Large intestine (tissue), 3 donors: ENCODE results near the gene NEUROD1. TPM values are rescaled to one million over a fixed set of nuclear protein-coding genes. Genes with fewer than 3 reads are reported as not detected.

Experiments
- DNase-seq, 2 donors: peaks; one replicate each; pipeline versions ENCODE4 v3.0.0 to v3.0.0-alpha.2; 2013
- H3K27ac ChIP-seq: one replicate; pipeline ENCODE4 v1.5.1; 2013; ENCODE audit warnings: low read length
- H3K27me3 ChIP-seq: 2 replicates; pipeline ENCODE4 v1.6.1; 2013; ENCODE audit warnings: low read length; ENCODE audit not compliant: control insufficient read depth, insufficient read depth
- H3K36me3 ChIP-seq: 2 replicates; pipeline ENCODE4 v1.6.1; 2013; ENCODE audit warnings: low read length; ENCODE audit not compliant: control insufficient read depth, insufficient read depth
- H3K4me1 ChIP-seq: one replicate; pipeline ENCODE4 v1.6.1; 2013; ENCODE audit warnings: low read length; ENCODE audit not compliant: control insufficient read depth, insufficient read depth
- H3K4me3 ChIP-seq: one replicate; pipeline ENCODE4 v1.5.1; 2013; ENCODE audit warnings: low read length
- H3K9me3 ChIP-seq: one replicate; pipeline ENCODE4 v1.6.1; 2013; ENCODE audit warnings: mild to moderate bottlenecking, low read depth, low read length, moderate library complexity; ENCODE audit not compliant: control insufficient read depth
- WGBS: methylation state at CpG from one replicate; pipeline ENCODE4 v1.1.5; 2013; ENCODE audit warnings: low lambda C conversion rate; ENCODE audit not compliant: insufficient coverage; 5-methylcytosine and 5-hydroxymethylcytosine counted together
- polyA plus RNA-seq: library from polyadenylated mRNA; unstranded; fragments of 120-200 nt; gene quantifications from one replicate; pipeline ENCODE4 v1.2.1, GENCODE V29; 2013

The NEUROD1 gene
- polyA plus RNA-seq, 1 donor: 29.9 TPM

- H3K4me1 ChIP-seq: peaks cover 17% of the 10 kb centered on the region
- DNase-seq: no peak
- H3K27me3 ChIP-seq: peaks cover 84% of the 10 kb centered on the region
- no peak overlapping the region for H3K27ac ChIP-seq
- peaks cover 19% of the 10 kb centered on the region for H3K9me3 ChIP-seq
- H3K4me3 ChIP-seq: peak overlapping the region; percentile 17
- 0% methylated on average over 2 of the region's 38 CpGs for WGBS
- no peaks in the 10 kb centered on the region for H3K36me3 ChIP-seq
Observed at GRCh38 chr2:181680937-181681811, 857 bp upstream of the NEUROD1 start.

GRCh38 chr2:181679544-181679979 lies 755 bp downstream of the NEUROD1 start:
- H3K27me3 ChIP-seq: peaks cover 74% of the 10 kb centered on the region
- no peak overlapping the region for H3K27ac ChIP-seq
- no peak for DNase-seq
- 0% methylated on average over 2 of the region's 20 CpGs for WGBS
- H3K36me3 ChIP-seq: no peaks in the 10 kb centered on the region
- peaks cover 17% of the 10 kb centered on the region for H3K4me1 ChIP-seq
- H3K9me3 ChIP-seq: peaks cover 17% of the 10 kb centered on the region
- peak overlapping the region; percentile 2 for H3K4me3 ChIP-seq

- no peak overlapping the region for H3K27ac ChIP-seq
- H3K36me3 ChIP-seq: no peaks in the 10 kb centered on the region
- peaks cover 15% of the 10 kb centered on the region for H3K9me3 ChIP-seq
- H3K4me1 ChIP-seq: peaks cover 16% of the 10 kb centered on the region
- H3K27me3 ChIP-seq: peaks cover 69% of the 10 kb centered on the region
- H3K4me3 ChIP-seq: peak overlapping the region; percentile 2
- no peak for DNase-seq
- 13% methylated on average over 9 of the region's 18 CpGs for WGBS
Observed at GRCh38 chr2:181678861-181679543, 1.3 kb downstream of the NEUROD1 start.

GRCh38 chr2:181677912-181678586 lies 2.3 kb downstream of the NEUROD1 start:
- Histone ChIP-seq H3K27me3 (peaks cover 60% of the 10 kb centered on the region), H3K4me1 (peaks cover 14% of the 10 kb centered on the region), H3K9me3 (peaks cover 10% of the 10 kb centered on the region), H3K36me3 (no peaks in the 10 kb centered on the region), H3K27ac (no peak overlapping the region), H3K4me3 (no peak overlapping the region)
- no CpG with 5 or more reads among the region's 41 CpGs for WGBS
- DNase-seq: peak; percentile 61 to 79

- Histone ChIP-seq H3K9me3 (peaks cover 3% of the 10 kb centered on the region), H3K27me3 (peaks cover 32% of the 10 kb centered on the region), H3K4me3 (no peak overlapping the region), H3K36me3 (no peaks in the 10 kb centered on the region), H3K4me1 (peaks cover 4% of the 10 kb centered on the region), H3K27ac (no peak overlapping the region)
- no peak for DNase-seq
- 50% methylated on average over 2 of the region's 4 CpGs for WGBS
Observed at GRCh38 chr2:181675254-181675653, 5.1 kb downstream of the NEUROD1 start.

GRCh38 chr2:181674461-181674860 lies 5.9 kb downstream of the NEUROD1 start:
- Histone ChIP-seq H3K4me1 (peaks cover 3% of the 10 kb centered on the region), H3K4me3 (no peak overlapping the region), H3K27me3 (peaks cover 24% of the 10 kb centered on the region), H3K36me3 (no peaks in the 10 kb centered on the region), H3K9me3 (peaks cover 2% of the 10 kb centered on the region), H3K27ac (no peak overlapping the region)
- DNase-seq: no peak

- DNase-seq: no peak
- H3K9me3 ChIP-seq: no peaks in the 10 kb centered on the region
- H3K27me3 ChIP-seq: peaks cover 12% of the 10 kb centered on the region
- no peak overlapping the region for H3K4me3 ChIP-seq
- peaks cover 3% of the 10 kb centered on the region for H3K4me1 ChIP-seq
- H3K27ac ChIP-seq: no peak overlapping the region
- WGBS: 93% methylated on average over 2 of the region's 2 CpGs
- no peaks in the 10 kb centered on the region for H3K36me3 ChIP-seq
Observed at GRCh38 chr2:181673173-181673572, 7.1 kb downstream of the NEUROD1 start.

- Histone ChIP-seq H3K36me3 (no peaks in the 10 kb centered on the region), H3K27ac (no peak overlapping the region), H3K9me3 (no peaks in the 10 kb centered on the region), H3K4me1 (no peaks in the 10 kb centered on the region), H3K4me3 (no peak overlapping the region), H3K27me3 (peaks cover 5% of the 10 kb centered on the region)
- DNase-seq: no peak
Observed at GRCh38 chr2:181672255-181673008, 7.9 kb downstream of the NEUROD1 start.

- no peaks in the 10 kb centered on the region for H3K4me1 ChIP-seq
- WGBS: no CpG with 5 or more reads among the region's 1 CpG
- no peak for DNase-seq
- peaks cover 4% of the 10 kb centered on the region for H3K27me3 ChIP-seq
- no peak overlapping the region for H3K27ac ChIP-seq
- H3K36me3 ChIP-seq: no peaks in the 10 kb centered on the region
- no peak overlapping the region for H3K4me3 ChIP-seq
- no peaks in the 10 kb centered on the region for H3K9me3 ChIP-seq
Observed at GRCh38 chr2:181670632-181671031, 9.7 kb downstream of the NEUROD1 start.

- no peaks in the 10 kb centered on the region for H3K4me1 ChIP-seq
- WGBS: no CpG with 5 or more reads among the region's 1 CpG
- DNase-seq: no peak
- no peak overlapping the region for H3K4me3 ChIP-seq
- no peaks in the 10 kb centered on the region for H3K9me3 ChIP-seq
- H3K27ac ChIP-seq: no peak overlapping the region
- H3K27me3 ChIP-seq: peaks cover 2% of the 10 kb centered on the region
- H3K36me3 ChIP-seq: no peaks in the 10 kb centered on the region
Observed at GRCh38 chr2:181667234-181667633, 13.1 kb downstream of the NEUROD1 start.
